ENCODE results near the gene HEPACAM.

Gene HEPACAM

DNA sequence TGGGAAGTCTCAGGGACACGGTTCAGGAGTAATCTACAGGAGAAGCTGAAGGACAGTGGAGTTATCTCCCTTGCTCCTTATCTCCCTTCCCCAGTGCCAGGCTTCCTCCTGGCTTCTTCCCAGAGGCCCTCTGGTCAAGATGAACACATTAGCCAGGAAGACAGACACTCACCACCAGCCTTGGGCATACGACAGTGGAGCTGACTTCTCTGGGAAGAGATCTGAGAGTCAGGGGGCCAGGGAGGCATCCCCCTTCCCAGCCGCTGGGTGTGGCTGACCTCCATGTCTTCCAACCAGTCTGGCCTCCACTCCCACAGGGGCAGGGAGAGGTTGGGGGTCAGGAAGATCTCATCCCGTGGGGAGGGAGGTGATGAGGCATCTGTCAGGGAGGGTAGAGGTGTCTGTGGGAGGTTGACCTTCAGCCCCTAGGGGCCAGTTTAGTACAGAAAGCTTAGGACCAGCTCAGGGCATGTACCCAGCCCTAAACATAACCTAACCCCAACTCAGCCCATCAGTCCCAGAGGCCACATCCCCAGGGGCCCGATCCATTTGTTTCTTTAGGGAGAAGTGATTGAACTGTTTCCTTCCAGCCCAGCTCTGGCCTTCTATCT, 50.9 kb downstream of the HEPACAM start:
- no peak for DNase-seq (ENCODE audit: low read depth in 2 of 2)

- DNase-seq (ENCODE audit: low read depth in 2 of 2), result no peak
Measured at GRCh38 chr11:124884340-124884739, 51.5 kb downstream of the HEPACAM start.

DNA sequence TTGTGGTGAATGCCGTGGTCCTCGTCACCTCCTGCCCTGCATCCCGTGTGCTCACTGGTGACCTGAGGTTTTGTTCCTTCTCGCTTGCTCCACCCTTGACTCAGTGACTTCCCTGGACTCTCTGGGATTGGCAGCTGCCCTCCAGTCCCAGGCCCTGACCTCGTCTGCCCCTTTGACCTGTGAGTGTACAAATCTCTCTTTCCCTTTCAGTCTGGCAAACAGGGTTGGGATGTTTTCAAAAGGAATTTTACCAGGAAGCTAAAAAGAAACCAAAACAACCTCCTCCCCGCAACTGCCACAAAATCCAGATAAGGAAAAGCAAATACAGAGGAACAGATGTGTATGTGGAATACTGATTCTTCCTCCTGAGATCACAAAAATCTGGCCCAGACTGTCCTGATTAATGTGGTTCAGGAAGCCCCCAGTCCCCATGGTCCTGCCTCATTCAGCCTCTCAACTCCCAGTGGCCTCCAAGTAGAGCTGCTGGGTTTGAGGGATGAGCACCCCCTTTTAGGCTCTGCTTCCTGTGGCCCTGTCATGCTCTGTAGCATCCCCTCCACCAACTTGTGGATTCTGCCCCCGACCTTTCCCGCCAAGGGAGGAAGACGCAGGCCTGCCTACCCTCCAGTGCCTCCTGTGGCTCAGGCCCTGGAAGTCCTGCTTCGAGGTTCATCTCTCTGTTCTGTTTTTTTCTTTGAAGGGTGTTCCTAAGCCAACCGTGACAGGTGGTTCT, 53.3 kb downstream of the HEPACAM start:
- no peak for DNase-seq (ENCODE audit: low read depth in 2 of 2)

GRCh38 chr11:124880958-124881357, 54.9 kb downstream of the HEPACAM start:
- DNase-seq (ENCODE audit: low read depth in 2 of 2), result no peak

GRCh38 chr11:124880290-124880611, 55.6 kb downstream of the HEPACAM start:
- DNase-seq (ENCODE audit: low read depth in 2 of 2), result no peak

GRCh38 chr11:124879493-124880289, 56.2 kb downstream of the HEPACAM start:
- no peak for DNase-seq (ENCODE audit: low read depth in 2 of 2)

GRCh38 chr11:124878759-124879492, 56.9 kb downstream of the HEPACAM start:
- no peak for DNase-seq (ENCODE audit: low read depth in 2 of 2)

- no peak for DNase-seq (ENCODE audit: low read depth in 2 of 2)
Measured at GRCh38 chr11:124877910-124878758, 57.7 kb downstream of the HEPACAM start.

DNA sequence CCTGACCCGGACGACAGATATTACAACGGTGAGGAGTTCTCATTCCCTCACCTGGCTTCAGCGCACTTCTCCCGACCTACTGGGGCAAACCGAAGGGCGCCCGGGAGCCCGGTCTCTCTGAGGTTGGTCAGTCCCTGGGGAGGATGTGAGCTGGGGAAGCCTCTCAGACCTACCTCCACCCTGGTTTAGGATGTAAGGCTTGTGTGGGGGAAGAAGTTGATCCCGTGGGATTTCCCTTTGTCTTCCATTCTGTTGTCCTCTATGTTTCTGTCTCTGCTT, 58.3 kb downstream of the HEPACAM start:
- no peak for DNase-seq (ENCODE audit: low read depth in 2 of 2)

GRCh38 chr11:124876818-124877630, 58.8 kb downstream of the HEPACAM start:
- DNase-seq (ENCODE audit: low read depth in 2 of 2), result no peak

DNA sequence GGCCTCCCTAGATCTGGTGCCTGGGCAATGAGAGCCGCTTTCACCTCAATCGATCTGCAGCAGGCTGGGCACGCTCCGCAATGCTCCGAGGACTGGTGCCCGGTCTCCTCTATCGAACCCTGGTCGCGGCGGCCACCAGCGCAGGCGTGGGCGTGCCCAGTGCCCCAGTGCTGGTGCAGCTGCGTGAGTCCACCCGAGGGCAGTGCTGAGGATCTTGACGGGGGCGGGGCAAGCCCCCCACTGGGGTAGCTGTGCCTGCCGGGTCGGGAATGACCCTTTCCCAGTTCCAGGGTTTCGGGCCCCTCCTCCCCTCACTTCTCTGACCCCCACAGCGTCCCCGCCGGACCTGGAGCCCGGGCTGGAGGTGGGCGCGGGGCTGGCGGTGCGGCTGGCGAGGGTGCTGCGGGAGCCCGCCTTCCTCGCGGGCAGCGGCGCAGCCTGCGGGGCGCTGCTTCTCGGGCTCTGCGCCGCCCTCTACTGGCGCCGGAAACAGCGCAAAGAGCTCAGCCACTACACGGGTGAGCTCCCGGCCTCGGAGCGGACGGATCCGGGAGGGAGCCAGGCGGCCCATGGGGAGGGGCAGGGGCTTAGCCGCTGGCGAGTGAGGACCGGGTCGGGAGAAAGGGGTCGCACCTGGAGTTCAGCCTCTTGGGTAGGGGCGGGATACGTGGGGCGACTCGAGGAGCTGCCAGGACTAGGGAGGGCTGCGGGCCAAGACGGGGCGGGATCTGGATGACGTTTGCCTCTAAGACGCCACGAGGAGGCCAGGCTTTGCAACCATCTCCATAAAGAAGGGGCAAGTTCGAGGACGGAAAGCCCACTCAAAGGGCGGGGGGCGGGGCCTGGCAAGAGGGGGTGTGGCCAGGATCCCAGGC, 59.7 kb downstream of the HEPACAM start:
- DNase-seq (ENCODE audit: low read depth in 2 of 2), result peak; percentile 68 to 73

DNA sequence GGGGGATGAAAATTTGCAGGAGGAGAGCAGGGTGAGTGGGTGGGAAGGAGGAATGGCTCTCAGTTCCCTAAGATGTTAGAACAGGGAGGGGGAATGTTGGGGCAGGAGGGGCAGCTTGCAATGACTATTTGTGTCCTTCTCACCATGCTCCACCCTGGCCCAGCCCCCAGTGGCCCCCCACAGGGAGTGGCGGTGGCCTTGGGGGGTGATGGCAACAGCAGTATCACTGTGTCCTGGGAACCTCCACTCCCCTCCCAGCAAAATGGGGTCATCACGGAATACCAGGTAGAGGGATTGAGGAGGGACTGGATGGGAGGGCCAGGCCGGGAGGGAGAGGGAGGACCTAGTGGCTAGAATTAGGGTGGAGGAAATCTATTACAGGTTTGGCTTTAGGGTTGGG, 60.4 kb downstream of the HEPACAM start:
- no peak for DNase-seq (ENCODE audit: low read depth in 2 of 2)

GRCh38 chr11:124874571-124875255, 61.1 kb downstream of the HEPACAM start:
- no peak for DNase-seq (ENCODE audit: low read depth in 2 of 2)

- no peak for DNase-seq (ENCODE audit: low read depth in 2 of 2)
Measured at GRCh38 chr11:124873951-124874350, 61.9 kb downstream of the HEPACAM start.

- no peak for DNase-seq (ENCODE audit: low read depth in 2 of 2)
Measured at GRCh38 chr11:124872741-124873140, 63.1 kb downstream of the HEPACAM start.

- no peak for DNase-seq (ENCODE audit: low read depth in 2 of 2)
Measured at GRCh38 chr11:124872280-124872679, 63.6 kb downstream of the HEPACAM start.

DNA sequence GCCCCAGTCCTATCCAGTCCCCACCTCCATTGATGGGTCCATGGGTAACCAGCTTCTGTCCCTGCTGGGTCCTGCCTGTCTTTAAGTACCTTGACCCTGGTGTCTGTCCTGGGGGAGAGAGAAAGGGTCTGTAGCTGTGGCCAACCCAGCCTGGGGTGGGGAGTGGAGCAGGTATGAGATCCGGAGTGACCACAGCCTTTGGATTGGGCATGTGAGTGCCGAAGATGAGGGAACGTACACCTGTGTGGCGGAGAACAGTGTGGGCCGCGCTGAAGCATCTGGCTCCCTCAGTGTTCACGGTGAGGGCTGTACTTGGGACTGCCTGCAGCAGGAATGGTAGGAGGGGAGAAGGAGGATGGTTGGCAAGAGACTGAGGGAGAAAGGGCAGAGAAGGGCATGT, 65.4 kb downstream of the HEPACAM start:
- no peak for DNase-seq (ENCODE audit: low read depth in 2 of 2)

GRCh38 chr11:124869856-124870387, 65.9 kb downstream of the HEPACAM start:
- no peak for DNase-seq (ENCODE audit: low read depth in 2 of 2)

DNA sequence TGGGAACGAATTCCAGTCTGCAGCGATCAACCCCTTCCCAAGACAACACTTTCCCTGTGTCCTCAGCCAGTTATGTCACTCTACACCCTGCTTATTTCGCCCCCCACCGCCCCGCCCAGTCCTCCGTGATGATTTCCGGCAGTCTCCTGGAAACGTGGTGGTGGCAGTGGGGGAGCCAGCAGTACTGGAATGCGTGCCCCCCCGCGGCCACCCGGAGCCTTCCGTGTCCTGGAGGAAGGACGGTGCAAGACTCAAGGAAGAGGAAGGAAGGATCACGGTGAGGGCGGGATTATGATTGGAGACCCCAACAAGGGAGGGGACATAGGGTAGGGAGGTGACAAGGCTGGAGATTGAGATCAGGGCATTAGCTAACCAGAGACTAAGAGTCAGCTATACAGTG, 66.5 kb downstream of the HEPACAM start:
- DNase-seq (ENCODE audit: low read depth in 2 of 2), result no peak
